ENCODE results near the gene RSPH9.
A peak's percentile ranks its signal among the peaks of the same experiment; 100 is the strongest.

RSPH9 gene

GRCh38 chr6:43644940-43645612 is at the start of gene RSPH9:
TSS of gene RSPH9 (plus strand) at chr6:43645036. CDS start at chr6:43645099, 63 bp downstream.
- DNase-seq = peak; percentile 39

GRCh38 chr6:43600595-43600994 is 44.2 kb upstream of the RSPH9 start:
- no peak for DNase-seq

GRCh38 chr6:43604174-43604573 is 40.7 kb upstream of the RSPH9 start:
- DNase-seq = no peak

- DNase-seq = no peak
Measured at GRCh38 chr6:43606019-43606418, 38.8 kb upstream of the RSPH9 start.

- DNase-seq = peak; percentile 55
Measured at GRCh38 chr6:43608310-43608763, 36.5 kb upstream of the RSPH9 start.

GRCh38 chr6:43608807-43609206 is 36.0 kb upstream of the RSPH9 start:
- DNase-seq = no peak

GRCh38 chr6:43609402-43609801 is 35.4 kb upstream of the RSPH9 start:
- no peak for DNase-seq

GRCh38 chr6:43610431-43610830 is 34.4 kb upstream of the RSPH9 start:
- DNase-seq = no peak

GRCh38 chr6:43613721-43614395 is 31.0 kb upstream of the RSPH9 start:
- DNase-seq = no peak

GRCh38 chr6:43614396-43614730 is 30.5 kb upstream of the RSPH9 start:
- DNase-seq = no peak

- DNase-seq = no peak
Measured at GRCh38 chr6:43616725-43617472, 27.9 kb upstream of the RSPH9 start.

- DNase-seq = no peak
Measured at GRCh38 chr6:43621078-43621835, 23.6 kb upstream of the RSPH9 start.

GRCh38 chr6:43621836-43622180 is 23.0 kb upstream of the RSPH9 start:
- no peak for DNase-seq

GRCh38 chr6:43622541-43622940 is 22.3 kb upstream of the RSPH9 start:
- DNase-seq = no peak

- no peak for DNase-seq
Measured at GRCh38 chr6:43623880-43624785, 20.7 kb upstream of the RSPH9 start.

GRCh38 chr6:43624786-43625288 is 20.0 kb upstream of the RSPH9 start:
- DNase-seq = no peak

- no peak for DNase-seq
Measured at GRCh38 chr6:43625393-43625992, 19.3 kb upstream of the RSPH9 start.

GRCh38 chr6:43627008-43627825 is 17.6 kb upstream of the RSPH9 start:
- peak; percentile 46 for DNase-seq

GRCh38 chr6:43628393-43629103 is 16.3 kb upstream of the RSPH9 start:
- peak; percentile 64 for DNase-seq

- peak; percentile 99 for DNase-seq
Measured at GRCh38 chr6:43629104-43629504, 15.7 kb upstream of the RSPH9 start, which contains the start of gene GTPBP2. TSS of gene GTPBP2 (minus strand) at chr6:43629264. CDS start at chr6:43629162, 102 bp downstream.

Measured in activated CD4-positive, alpha-beta T cell treated with anti-CD3 and anti-CD28 coated beads, Interleukin-2, amount 50 U/mL, for 16 hours (primary cell).